H1 (cell line): ENCODE results near the gene OSMR. TPM values are rescaled to one million over a fixed set of nuclear protein-coding genes. Genes with fewer than 3 reads are reported as not detected.

Experiments used
- CTCF ChIA-PET: fragments of 300-600 bp; sonication (Branson Sonifier 250); formaldehyde crosslinking; loops from one replicate; lab custom pipeline; 2021; ENCODE audit not compliant: partially characterized antibody; lab: Charles Lee
- POLR2A ChIA-PET: fragments of 300-600 bp; sonication (Branson Sonifier 250); formaldehyde crosslinking; loops from one replicate; lab custom pipeline; 2021; ENCODE audit warnings: inconsistent platforms; ENCODE audit not compliant: partially characterized antibody; lab: Charles Lee
- DNase-seq, 2 experiments: peaks; one replicate each; pipeline versions ENCODE4 v3.0.0 to v3.0.0-alpha.2; 2010 to 2022; ENCODE audit warnings: low spot score in 2 of 2, low read depth in 1 of 2, mixed read lengths in 1 of 2
- FAIRE-seq: peaks from 2 replicates; lab custom pipeline; 2011; peaks lifted over from hg19 to GRCh38; lab: Jason Lieb, UNC
- H2AFZ ChIP-seq: 2 replicates; pipeline ENCODE4 v1.8.1; 2012; ENCODE audit warnings: low read length, inconsistent platforms
- H2AK5ac ChIP-seq: 2 replicates; pipeline ENCODE4 v1.6.1; 2013; ENCODE audit warnings: low read depth, low read length
- H2BK120ac ChIP-seq: replicated peaks from 2 replicates; pipeline ENCODE3; 2013; ENCODE audit warnings: low read depth, low read length, inconsistent platforms
- H2BK12ac ChIP-seq: 2 replicates; pipeline ENCODE4 v1.6.1; 2013; ENCODE audit warnings: low read depth, low read length
- H2BK15ac ChIP-seq: 2 replicates; pipeline ENCODE4 v1.6.1; 2013; ENCODE audit warnings: low read length
- H2BK20ac ChIP-seq: 2 replicates; pipeline ENCODE4 v1.6.1; 2013; ENCODE audit warnings: low read length
- H2BK5ac ChIP-seq: 2 replicates; pipeline ENCODE4 v1.6.1; 2013; ENCODE audit warnings: low read depth, low read length
- H3K14ac ChIP-seq: 2 replicates; pipeline ENCODE4 v1.6.1; 2013; ENCODE audit warnings: inconsistent platforms; ENCODE audit not compliant: insufficient read length
- H3K18ac ChIP-seq: 2 replicates; pipeline ENCODE4 v1.6.1; 2013; ENCODE audit warnings: low read length; ENCODE audit errors: extremely low read depth
- H3K23ac ChIP-seq: 2 replicates; pipeline ENCODE4 v1.6.1; 2013; ENCODE audit warnings: inconsistent platforms; ENCODE audit not compliant: insufficient read length
- H3K23me2 ChIP-seq: 2 replicates; pipeline ENCODE4 v1.6.1; 2013; ENCODE audit warnings: low read depth, low read length
- H3K27ac ChIP-seq: 2 replicates; pipeline ENCODE4 v1.6.1; 2011; ENCODE audit warnings: low read depth, low read length, inconsistent platforms
- H3K27me3 ChIP-seq, 4 experiments: replicated peaks in 1 of 4; 1 replicate in 1 of 4; 2 replicates in 3 of 4; pipeline versions ENCODE4 v1.6.1 to v1.8.1; 2011 to 2013; ENCODE audit warnings: low read length in 3 of 4, mild to moderate bottlenecking in 3 of 4, inconsistent platforms in 2 of 4, mixed read lengths in 2 of 4, moderate library complexity in 1 of 4; ENCODE audit not compliant: control insufficient read depth in 3 of 4, insufficient read depth in 3 of 4; ENCODE audit errors: extremely low read depth in 1 of 4
- H3K36me3 ChIP-seq, 4 experiments: 2 replicates each; pipeline versions ENCODE4 v1.6.1 to v1.8.1; 2011 to 2013; ENCODE audit warnings: mild to moderate bottlenecking in 4 of 4, low read length in 3 of 4, moderate library complexity in 2 of 4, control low read depth in 1 of 4, inconsistent platforms in 1 of 4; ENCODE audit not compliant: insufficient read depth in 4 of 4, control insufficient read depth in 2 of 4
- H3K4ac ChIP-seq: replicated peaks from 2 replicates; pipeline ENCODE3; 2013; ENCODE audit warnings: low read length, low read depth, mixed read lengths, inconsistent platforms; ENCODE audit not compliant: insufficient read length
- H3K4me1 ChIP-seq, 4 experiments: replicated peaks in 1 of 4; 1 replicate in 1 of 4; 2 replicates in 3 of 4; pipeline versions ENCODE4 v1.6.1 to v1.8.1; 2011 to 2013; ENCODE audit warnings: low read length in 3 of 4, inconsistent platforms in 2 of 4, mixed read lengths in 1 of 4; ENCODE audit not compliant: insufficient read depth in 4 of 4, control insufficient read depth in 3 of 4
- H3K4me2 ChIP-seq, 2 experiments: 2 replicates each; pipeline versions ENCODE4 v1.6.1 to v1.8.1; 2011 to 2013; ENCODE audit warnings: low read depth in 2 of 2, low read length in 2 of 2, control low read depth in 1 of 2, inconsistent platforms in 1 of 2, mild to moderate bottlenecking in 1 of 2; ENCODE audit not compliant: insufficient read depth in 1 of 2
- H3K4me3 ChIP-seq, 4 experiments: fragments of 200-600, 300-600 bp in 1 of 4; sonication (generic), shearing (Covaris generic), sonication (Bioruptor Twin) in 1 of 4; 2 replicates each; pipeline versions ENCODE4 v1.5.1 to v1.8.1; 2011 to 2016; ENCODE audit warnings: low read length in 4 of 4, low read depth in 3 of 4, control low read depth in 2 of 4, inconsistent platforms in 2 of 4, mild to moderate bottlenecking in 2 of 4, mixed read lengths in 1 of 4, moderate library complexity in 1 of 4; ENCODE audit not compliant: insufficient read depth in 2 of 4; ENCODE audit errors: extremely low read depth in 1 of 4
- H3K56ac ChIP-seq: replicated peaks from 2 replicates; pipeline ENCODE3; 2013; ENCODE audit warnings: low read depth, mild to moderate bottlenecking, mixed read lengths, low read length, inconsistent platforms; ENCODE audit not compliant: insufficient read length
- H3K79me1 ChIP-seq: 2 replicates; pipeline ENCODE4 v1.6.1; 2013; ENCODE audit warnings: low read depth, low read length, control low read depth
- H3K79me2 ChIP-seq, 2 experiments: 2 replicates each; pipeline versions ENCODE4 v1.6.1 to v1.8.1; 2012 to 2013; ENCODE audit warnings: low read length in 2 of 2, mild to moderate bottlenecking in 2 of 2, inconsistent platforms in 1 of 2; ENCODE audit not compliant: insufficient read depth in 2 of 2, control insufficient read depth in 1 of 2
- H3K9ac ChIP-seq, 4 experiments: replicated peaks in 1 of 4; 1 replicate in 1 of 4; 2 replicates in 3 of 4; pipeline versions ENCODE4 v1.6.1 to v1.8.1; 2011 to 2013; ENCODE audit warnings: low read depth in 3 of 4, low read length in 3 of 4, control low read depth in 2 of 4, mild to moderate bottlenecking in 2 of 4, moderate library complexity in 2 of 4, inconsistent platforms in 1 of 4; ENCODE audit errors: extremely low read depth in 1 of 4
- H3K9me3 ChIP-seq, 2 experiments: 2 replicates each; pipeline versions ENCODE4 v1.6.1 to v1.8.1; 2012 to 2013; ENCODE audit warnings: mild to moderate bottlenecking in 2 of 2, moderate library complexity in 2 of 2, control low read depth in 1 of 2, inconsistent platforms in 1 of 2, low read depth in 1 of 2, low read length in 1 of 2, mixed read lengths in 1 of 2; ENCODE audit not compliant: insufficient read depth in 2 of 2
- H4K20me1 ChIP-seq, 2 experiments: replicated peaks in 1 of 2; 2 replicates each; pipeline versions ENCODE3 to v1.8.1; 2011 to 2013; ENCODE audit warnings: inconsistent platforms in 2 of 2, low read length in 2 of 2, mild to moderate bottlenecking in 1 of 2; ENCODE audit not compliant: insufficient read depth in 2 of 2, control insufficient read depth in 1 of 2
- H4K5ac ChIP-seq: 2 replicates; pipeline ENCODE4 v1.6.1; 2013; ENCODE audit warnings: low read length, low read depth, mixed read lengths, inconsistent platforms; ENCODE audit not compliant: insufficient read length
- H4K8ac ChIP-seq: 2 replicates; pipeline ENCODE4 v1.8.0; 2013; ENCODE audit warnings: mild to moderate bottlenecking, moderate library complexity, low read length, inconsistent platforms; ENCODE audit not compliant: insufficient read depth; ENCODE audit errors: extremely low read depth
- H4K91ac ChIP-seq: replicated peaks from 2 replicates; pipeline ENCODE3; 2013; ENCODE audit warnings: low read length, mixed read lengths, inconsistent platforms; ENCODE audit not compliant: insufficient read length
- CBX5 ChIP-seq: fragments of 300-800, 300-1000 bp; sonication (generic); IDR thresholded peaks from 2 replicates; pipeline ENCODE4 v1.7.1; 2016; ENCODE audit warnings: antibody characterized with exemption, low read length, low read depth
- EGR1 ChIP-seq: IDR thresholded peaks from 2 replicates; pipeline ENCODE4 v1.6.1; 2011; ENCODE audit warnings: low read depth, low read length, borderline replicate concordance
- EP300 ChIP-seq, 2 experiments: IDR thresholded peaks; 1 replicate in 1 of 2; 2 replicates in 1 of 2; pipeline ENCODE4 v1.6.1; 2011 to 2012; ENCODE audit warnings: low read depth in 2 of 2, low read length in 2 of 2, mild to moderate bottlenecking in 2 of 2, borderline replicate concordance in 1 of 2, inconsistent platforms in 1 of 2, moderate library complexity in 1 of 2
- GABPA ChIP-seq: IDR thresholded peaks from 2 replicates; pipeline ENCODE4 v1.6.1; 2011; ENCODE audit warnings: mild to moderate bottlenecking, low read length, moderate library complexity, borderline replicate concordance; ENCODE audit not compliant: insufficient read depth
- HDAC2 ChIP-seq, 2 experiments: fragments of 300-600 bp in 1 of 2; sonication (generic) in 1 of 2; IDR thresholded peaks; 2 replicates each; pipeline ENCODE4 v1.6.1; 2011 to 2012; ENCODE audit warnings: low read depth in 2 of 2, low read length in 2 of 2, mild to moderate bottlenecking in 2 of 2, moderate library complexity in 2 of 2, borderline replicate concordance in 1 of 2, inconsistent platforms in 1 of 2
- JUND ChIP-seq: IDR thresholded peaks from 2 replicates; pipeline ENCODE4 v1.6.1; 2011; ENCODE audit warnings: mild to moderate bottlenecking, improper control_type of control experiment, low read length
- PHF8 ChIP-seq: fragments of 200-600 bp; sonication (generic); conservative IDR thresholded peaks from 2 replicates; pipeline ENCODE4 v1.7.1; 2012; ENCODE audit warnings: low read depth, mild to moderate bottlenecking, inconsistent platforms, low read length, moderate library complexity
- POLR2AphosphoS5 ChIP-seq: IDR thresholded peaks from 2 replicates; pipeline ENCODE4 v1.6.1; 2011; ENCODE audit warnings: low read depth, low read length
- RAD21 ChIP-seq, 2 experiments: IDR thresholded peaks in 1 of 2; conservative IDR thresholded peaks in 1 of 2; 2 replicates each; pipeline ENCODE4 v1.6.1; 2011; ENCODE audit warnings: low read depth in 2 of 2, low read length in 2 of 2, improper control_type of control experiment in 1 of 2, inconsistent platforms in 1 of 2, mild to moderate bottlenecking in 1 of 2, moderate library complexity in 1 of 2
- SIRT6 ChIP-seq: IDR thresholded peaks from one replicate; pipeline ENCODE4 v1.7.1; 2012; ENCODE audit warnings: low read length, inconsistent platforms
- TBP ChIP-seq: IDR thresholded peaks from 2 replicates; pipeline ENCODE4 v1.6.1; 2011; ENCODE audit warnings: low read depth, low read length, improper control_type of control experiment
- USF2 ChIP-seq: IDR thresholded peaks from 2 replicates; pipeline ENCODE4 v1.6.1; 2011; ENCODE audit warnings: low read length, improper control_type of control experiment
- WGBS, 2 experiments: shearing (Covaris generic) in 1 of 2; methylation state at CpG; one replicate each; pipeline versions ENCODE4 v1.1.6 to v1.1.7; 2013 to 2015; ENCODE audit warnings: low lambda C conversion rate in 2 of 2, mixed read lengths in 2 of 2, inconsistent platforms in 1 of 2, low coverage in 1 of 2, missing lambda C conversion rate in 1 of 2; ENCODE audit not compliant: insufficient replicate concordance in 2 of 2, insufficient coverage in 1 of 2, insufficient read length in 1 of 2; ENCODE audit errors: extremely low coverage in 1 of 2, missing lambda C conversion rate in 1 of 2; 5-methylcytosine and 5-hydroxymethylcytosine counted together
- polyA plus RNA-seq, 7 experiments: library from polyadenylated mRNA; depleted of rRNA in 3 of 7; stranded (reverse) in 5 of 7; unstranded in 2 of 7; fragments of >200 nt in 5 of 7; fragments of 200-250 nt in 2 of 7; gene quantifications; 1 replicate in 5 of 7; 2 replicates in 1 of 7; 4 replicates in 1 of 7; pipeline versions ENCODE4 v1.2.1 to v1.2.3, GENCODE V29; 2011 to 2013; ENCODE audit warnings: missing spikeins in 2 of 7, mixed read lengths in 2 of 7
- total RNA-seq: library from RNA; stranded (reverse); fragmentation: NEBNext Ultra II Directional; extraction: Animal tissue kit (Norgen Biotek cat#: 25700); gene quantifications from 2 replicates; pipeline ENCODE4 v1.2.1, GENCODE V29; 2021

The OSMR gene
- total and polyA plus RNA-seq, 2 of the 8 experiments (the other 6 are each of a cell fraction or from before 2014, with no cell fraction given), result 2.3 to 2.6 TPM

GRCh38 chr5:38936269-38936668 lies 90.5 kb downstream of the OSMR start:
- Histone ChIP-seq H3K9me3 (no peaks in the 10 kb centered on the region), H3K79me1 (no peaks in the 10 kb centered on the region), H4K8ac (no peak overlapping the region), H3K27me3 (no peaks in the 10 kb centered on the region), H2BK20ac (no peak overlapping the region), H3K27ac (no peak overlapping the region), H3K23ac (no peak overlapping the region), H3K4me1 (no peaks in the 10 kb centered on the region), H3K56ac (no peak overlapping the region), H3K18ac (no peak overlapping the region), H3K23me2 (no peaks in the 10 kb centered on the region), H3K14ac (no peak overlapping the region), H3K9ac (no peak overlapping the region), H3K4ac (no peak overlapping the region), H4K91ac (no peak overlapping the region), H2BK120ac (no peak overlapping the region), H3K4me3 (no peak overlapping the region), H2BK5ac (no peak overlapping the region), H2AK5ac (no peak overlapping the region), H2BK15ac (no peak overlapping the region), H3K36me3 (no peaks in the 10 kb centered on the region; a peak in 1 of 8 replicates), H3K4me2 (no peak overlapping the region), H4K5ac (no peak overlapping the region), H4K20me1 (no peaks in the 10 kb centered on the region), H2AFZ (no peak overlapping the region), H2BK12ac (no peak overlapping the region), H3K79me2 (no peaks in the 10 kb centered on the region)
- WGBS, 2 experiments, result 98% methylated on average over 6 of the region's 6 CpGs; no CpG with 5 or more reads in 1 of the 2 experiments
- DNase-seq, result no peak
- POLR2A ChIA-PET, result no interaction called here
- CTCF ChIA-PET, result no interaction called here
- FAIRE-seq, result no peak
- TF ChIP-seq EP300 (IDR thresholded peaks at IDR 0.05; ENCODE audit: borderline replicate concordance in 1 of 2, low read depth in 2 of 2, low read length in 2 of 2) (no peak), GABPA (no peak), EGR1 (no peak), USF2 (no peak), JUND (no peak), TBP (no peak), RAD21 (IDR thresholded peaks at IDR 0.05 in 1 of 2, conservative IDR thresholded peaks at IDR 0.05 in 1 of 2; ENCODE audit: low read depth in 2 of 2, low read length in 2 of 2) (no peak), SIRT6 (no peak), PHF8 (no peak), CBX5 (no peak), POLR2AphosphoS5 (no peak), HDAC2 (IDR thresholded peaks at IDR 0.05; ENCODE audit: borderline replicate concordance in 1 of 2, low read depth in 2 of 2, low read length in 2 of 2) (no peak)
